ENCODE data around the gene PCDH10.
A peak's percentile ranks its signal among the peaks of the same experiment; 100 is the strongest.

PCDH10 gene

GRCh38 chr4:133152330-133152821, 3.3 kb downstream of the PCDH10 start:
- Histone ChIP-seq H3K27me3 (ENCODE audit: insufficient read depth, poor library complexity, severe bottlenecking) (peaks cover 85% of the 10 kb centered on the region), H3K4me1 (ENCODE audit: insufficient read depth, poor library complexity, severe bottlenecking) (no peaks in the 10 kb centered on the region), H3K27ac (ENCODE audit: poor library complexity, severe bottlenecking) (no peak overlapping the region), H3K9me3 (ENCODE audit: severe bottlenecking) (no peaks in the 10 kb centered on the region), H3K4me3 (ENCODE audit: severe bottlenecking) (no peak overlapping the region), H3K36me3 (ENCODE audit: low read depth) (no peaks in the 10 kb centered on the region)
- peak; percentile 1 for TF ChIP-seq CTCF (IDR thresholded peaks at IDR 0.05; ENCODE audit: poor library complexity, severe bottlenecking)
- DNase-seq (ENCODE audit: low spot score) = no peak
- ATAC-seq (ENCODE audit: low read depth) = no peak

- ATAC-seq (ENCODE audit: low read depth) (no peak), DNase-seq (ENCODE audit: low spot score) (no peak)
- no peaks in the 10 kb centered on the region for H3K9me3 ChIP-seq (ENCODE audit: severe bottlenecking)
- no peak overlapping the region for H3K27ac ChIP-seq (ENCODE audit: poor library complexity, severe bottlenecking)
- peaks cover 80% of the 10 kb centered on the region for H3K27me3 ChIP-seq (ENCODE audit: insufficient read depth, poor library complexity, severe bottlenecking)
- H3K4me1 ChIP-seq (ENCODE audit: insufficient read depth, poor library complexity, severe bottlenecking) = no peaks in the 10 kb centered on the region
- no peak overlapping the region for H3K4me3 ChIP-seq (ENCODE audit: severe bottlenecking)
- no peak for TF ChIP-seq CTCF (IDR thresholded peaks at IDR 0.05; ENCODE audit: poor library complexity, severe bottlenecking)
- no peaks in the 10 kb centered on the region for H3K36me3 ChIP-seq (ENCODE audit: low read depth)
Measured at GRCh38 chr4:133152831-133153481, 3.9 kb downstream of the PCDH10 start.

DNA sequence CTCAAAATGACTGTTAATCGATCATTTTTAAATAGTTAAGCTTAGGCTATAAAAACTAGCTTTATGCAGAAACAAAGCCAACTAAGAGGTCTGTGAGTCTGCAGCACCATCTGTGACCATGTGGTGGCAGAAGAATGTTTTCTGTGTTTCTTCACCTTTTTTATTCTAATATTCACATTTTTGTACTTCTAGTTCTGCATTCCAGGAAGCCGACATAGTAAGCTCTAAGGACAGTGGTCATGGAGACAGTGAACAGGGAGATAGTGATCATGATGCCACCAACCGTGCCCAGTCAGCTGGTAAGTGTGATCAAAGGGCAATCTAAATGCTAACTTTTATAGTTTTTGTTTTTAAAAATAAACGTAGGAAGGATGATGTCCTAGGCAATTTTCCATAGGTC, 5.6 kb downstream of the PCDH10 start:
- H3K9me3 ChIP-seq (ENCODE audit: severe bottlenecking) = no peaks in the 10 kb centered on the region
- TF ChIP-seq CTCF (IDR thresholded peaks at IDR 0.05; ENCODE audit: poor library complexity, severe bottlenecking) = peak; percentile 75
- H3K27me3 ChIP-seq (ENCODE audit: insufficient read depth, poor library complexity, severe bottlenecking) = peaks cover 62% of the 10 kb centered on the region
- no peaks in the 10 kb centered on the region for H3K4me1 ChIP-seq (ENCODE audit: insufficient read depth, poor library complexity, severe bottlenecking)
- no peak overlapping the region for H3K27ac ChIP-seq (ENCODE audit: poor library complexity, severe bottlenecking)
- DNase-seq (ENCODE audit: low spot score) (no peak), ATAC-seq (ENCODE audit: low read depth) (no peak)
- H3K4me3 ChIP-seq (ENCODE audit: severe bottlenecking) = no peak overlapping the region
- H3K36me3 ChIP-seq (ENCODE audit: low read depth) = no peaks in the 10 kb centered on the region

GRCh38 chr4:133156096-133156495, 7.0 kb downstream of the PCDH10 start:
- Histone ChIP-seq H3K9me3 (ENCODE audit: severe bottlenecking) (no peaks in the 10 kb centered on the region), H3K4me3 (ENCODE audit: severe bottlenecking) (no peak overlapping the region), H3K27ac (ENCODE audit: poor library complexity, severe bottlenecking) (no peak overlapping the region), H3K27me3 (ENCODE audit: insufficient read depth, poor library complexity, severe bottlenecking) (peaks cover 48% of the 10 kb centered on the region), H3K4me1 (ENCODE audit: insufficient read depth, poor library complexity, severe bottlenecking) (no peaks in the 10 kb centered on the region), H3K36me3 (ENCODE audit: low read depth) (no peaks in the 10 kb centered on the region)
- ATAC-seq (ENCODE audit: low read depth) (no peak), DNase-seq (ENCODE audit: low spot score) (no peak)
- no peak for TF ChIP-seq CTCF (IDR thresholded peaks at IDR 0.05; ENCODE audit: poor library complexity, severe bottlenecking)

GRCh38 chr4:133156556-133156955, 7.5 kb downstream of the PCDH10 start:
- TF ChIP-seq CTCF (IDR thresholded peaks at IDR 0.05; ENCODE audit: poor library complexity, severe bottlenecking) = no peak
- no peak overlapping the region for H3K4me3 ChIP-seq (ENCODE audit: severe bottlenecking)
- no peak for ATAC-seq (ENCODE audit: low read depth)
- no peaks in the 10 kb centered on the region for H3K36me3 ChIP-seq (ENCODE audit: low read depth)
- no peak for DNase-seq (ENCODE audit: low spot score)
- H3K27ac ChIP-seq (ENCODE audit: poor library complexity, severe bottlenecking) = no peak overlapping the region
- H3K27me3 ChIP-seq (ENCODE audit: insufficient read depth, poor library complexity, severe bottlenecking) = peaks cover 44% of the 10 kb centered on the region
- no peaks in the 10 kb centered on the region for H3K9me3 ChIP-seq (ENCODE audit: severe bottlenecking)
- no peaks in the 10 kb centered on the region for H3K4me1 ChIP-seq (ENCODE audit: insufficient read depth, poor library complexity, severe bottlenecking)

Data from RWPE2 (cell line).